Calu3 (cell line): ENCODE measurements around the gene MRPL20. TPM values are rescaled to one million over a fixed set of nuclear protein-coding genes. Genes with fewer than 3 reads are reported as not detected.

Experiments used
- BruUV-seq: library from RNA; stranded (reverse); fragments of 400-500 nt; replicated peaks from 2 replicates; lab custom pipeline; 2021; lab: Mats Ljungman, UMichigan
- CTCF ChIA-PET: fragments of 300-600 bp; sonication (Branson Sonifier 250); formaldehyde crosslinking; loops from one replicate; lab custom pipeline; 2022; ENCODE audit warnings: antibody characterized with exemption; lab: Charles Lee
- DNase-seq: peaks from one replicate; pipeline ENCODE4 v3.0.0; 2022
- H3K27ac Mint-ChIP-seq: one replicate; pipeline ENCODE4 v1.8.0; 2022; ENCODE audit warnings: mixed read lengths; ENCODE audit not compliant: unreplicated experiment
- H3K27me3 Mint-ChIP-seq: one replicate; pipeline ENCODE4 v1.8.0; 2022; ENCODE audit warnings: mixed read lengths; ENCODE audit not compliant: unreplicated experiment
- H3K36me3 Mint-ChIP-seq: one replicate; pipeline ENCODE4 v1.8.0; 2022; ENCODE audit warnings: mild to moderate bottlenecking, moderate library complexity, mixed read lengths; ENCODE audit not compliant: insufficient read depth, unreplicated experiment
- H3K4me1 Mint-ChIP-seq: one replicate; pipeline ENCODE4 v1.8.0; 2022; ENCODE audit warnings: mild to moderate bottlenecking, low read depth, mixed read lengths; ENCODE audit not compliant: unreplicated experiment
- H3K4me3 Mint-ChIP-seq: one replicate; pipeline ENCODE4 v1.8.0; 2022; ENCODE audit warnings: mild to moderate bottlenecking, low read depth, moderate library complexity, mixed read lengths; ENCODE audit not compliant: unreplicated experiment
- H3K9me3 Mint-ChIP-seq: one replicate; pipeline ENCODE4 v1.8.0; 2022; ENCODE audit warnings: low read depth, mixed read lengths; ENCODE audit not compliant: unreplicated experiment
- intact Hi-C: fragments of 100-400 bp; cut with micrococcal nuclease; formaldehyde crosslinking; loops from one replicate; pipeline ENCODE4 v1.10.0; 2022; ENCODE audit not compliant: unreplicated experiment
- total RNA-seq: library from RNA; stranded (reverse); gene quantifications from 2 replicates; pipeline ENCODE4 v1.2.3, GENCODE V29; 2022
- TF ChIP-seq, protein P1 (sequence below): fragments of 200-600 bp; IDR thresholded peaks from one replicate; pipeline ENCODE4 v1.8.0; 2022; ENCODE audit warnings: antibody characterized with exemption; ENCODE audit not compliant: unreplicated experiment

The MRPL20 gene
- total RNA-seq, 1 experiment from 2014 or later, result 81.2 TPM

- Mint-ChIP-seq H3K27me3 (no peaks in the 10 kb centered on the region), H3K4me3 (no peak overlapping the region), H3K36me3 (peaks cover 8% of the 10 kb centered on the region), H3K27ac (no peak overlapping the region), H3K9me3 (no peaks in the 10 kb centered on the region), H3K4me1 (no peaks in the 10 kb centered on the region)
- DNase-seq, result no peak
- no TSS peak for BruUV-seq
- intact Hi-C loops, result no loop called here
- CTCF ChIA-PET, result no interaction called here
- TF ChIP-seq, protein P1, sequence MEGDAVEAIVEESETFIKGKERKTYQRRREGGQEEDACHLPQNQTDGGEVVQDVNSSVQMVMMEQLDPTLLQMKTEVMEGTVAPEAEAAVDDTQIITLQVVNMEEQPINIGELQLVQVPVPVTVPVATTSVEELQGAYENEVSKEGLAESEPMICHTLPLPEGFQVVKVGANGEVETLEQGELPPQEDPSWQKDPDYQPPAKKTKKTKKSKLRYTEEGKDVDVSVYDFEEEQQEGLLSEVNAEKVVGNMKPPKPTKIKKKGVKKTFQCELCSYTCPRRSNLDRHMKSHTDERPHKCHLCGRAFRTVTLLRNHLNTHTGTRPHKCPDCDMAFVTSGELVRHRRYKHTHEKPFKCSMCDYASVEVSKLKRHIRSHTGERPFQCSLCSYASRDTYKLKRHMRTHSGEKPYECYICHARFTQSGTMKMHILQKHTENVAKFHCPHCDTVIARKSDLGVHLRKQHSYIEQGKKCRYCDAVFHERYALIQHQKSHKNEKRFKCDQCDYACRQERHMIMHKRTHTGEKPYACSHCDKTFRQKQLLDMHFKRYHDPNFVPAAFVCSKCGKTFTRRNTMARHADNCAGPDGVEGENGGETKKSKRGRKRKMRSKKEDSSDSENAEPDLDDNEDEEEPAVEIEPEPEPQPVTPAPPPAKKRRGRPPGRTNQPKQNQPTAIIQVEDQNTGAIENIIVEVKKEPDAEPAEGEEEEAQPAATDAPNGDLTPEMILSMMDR, result no peak
These were observed 26.2 kb downstream of the MRPL20 start for GRCh38 chr1:1380860-1381259.

GRCh38 chr1:1377540-1378205, 29.4 kb downstream of the MRPL20 start:
- Mint-ChIP-seq H3K4me1 (no peaks in the 10 kb centered on the region), H3K27me3 (no peaks in the 10 kb centered on the region), H3K4me3 (no peak overlapping the region), H3K9me3 (no peaks in the 10 kb centered on the region), H3K27ac (no peak overlapping the region), H3K36me3 (peaks cover 24% of the 10 kb centered on the region)
- intact Hi-C loops, result no loop called here
- no TSS peak for BruUV-seq
- TF ChIP-seq, protein P1, result no peak
- DNase-seq, result no peak
- CTCF ChIA-PET, result no interaction called here

- DNase-seq, result no peak
- intact Hi-C loops, result no loop called here
- Mint-ChIP-seq H3K4me1 (no peaks in the 10 kb centered on the region), H3K4me3 (peak overlapping the region; percentile 75), H3K36me3 (peaks cover 24% of the 10 kb centered on the region), H3K27me3 (no peaks in the 10 kb centered on the region), H3K27ac (no peak overlapping the region), H3K9me3 (no peaks in the 10 kb centered on the region)
- TF ChIP-seq, protein P1, result no peak
- CTCF ChIA-PET, result no interaction called here
- BruUV-seq, result no TSS peak
These were observed 30.4 kb downstream of the MRPL20 start for GRCh38 chr1:1376551-1377226.

GRCh38 chr1:1374929-1375662, 32.0 kb downstream of the MRPL20 start, which contains the start of gene AURKAIP1:
Gene AURKAIP1 (minus strand): TSS chr1:1375207. CDS start chr1:1374756, 451 bp downstream.
- Mint-ChIP-seq H3K4me3 (peak within 1 kb of the TSS; percentile 75), H3K9me3 (no peaks in the 10 kb centered on the region), H3K27ac (peak within 1 kb of the TSS; percentile 96), H3K27me3 (no peaks in the 10 kb centered on the region), H3K36me3 (peaks cover 24% of the 10 kb centered on the region), H3K4me1 (no peaks in the 10 kb centered on the region)
- CTCF ChIA-PET, result interaction anchor here (0.8 to 1.2 kb wide), 3 partner anchors 24 to 130 kb away, joined by 3 to 7 read pairs (median 6); partner anchors contain the start of gene CCNL2
- DNase-seq, result peak; percentile 95
- BruUV-seq, result no TSS peak
- intact Hi-C loops, result no loop called here
- TF ChIP-seq, protein P1, result no peak
